GM12801 (cell line): ENCODE results near the gene SCP2D1.

Experiments used
- CTCF ChIP-seq: IDR thresholded peaks from one replicate; pipeline ENCODE4 v1.5.1; 2011; ENCODE audit warnings: control low read depth; ENCODE audit not compliant: insufficient read length; ENCODE audit errors: extremely low read depth

Gene SCP2D1

DNA sequence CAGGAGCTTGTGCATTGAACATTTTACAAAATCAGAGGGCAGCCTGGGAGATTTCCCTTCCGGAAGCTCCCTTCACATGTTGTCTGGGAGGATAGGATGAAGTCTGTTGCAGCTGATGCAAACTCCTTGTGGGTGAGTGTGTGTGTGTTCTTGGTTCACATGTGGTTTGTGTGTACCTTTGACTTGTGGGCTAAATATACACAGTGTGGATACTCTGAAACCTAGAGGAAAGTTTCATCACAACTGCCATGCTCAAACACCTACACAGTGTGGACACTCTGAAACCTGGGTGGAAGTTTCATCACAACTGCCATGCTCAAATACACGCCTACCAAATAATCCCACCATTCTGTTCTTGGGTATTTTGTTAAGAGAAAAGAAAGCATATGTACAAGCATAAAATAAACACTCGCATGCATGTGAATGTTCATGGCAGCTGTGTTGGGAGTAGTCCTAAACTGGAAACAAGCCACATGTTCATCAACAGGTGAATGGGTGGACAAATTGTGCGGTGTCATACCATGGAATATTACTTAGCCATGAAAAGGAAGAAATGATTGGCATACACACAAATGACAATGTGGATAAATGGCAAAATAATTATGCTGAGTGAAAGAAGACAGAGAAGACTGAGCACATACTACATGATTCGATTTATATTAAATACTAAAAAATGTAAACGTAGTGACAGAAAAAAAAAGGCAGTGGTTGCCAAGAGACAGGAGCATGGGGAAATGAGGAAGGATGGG, 1.8 kb downstream of the SCP2D1 start:
- TF ChIP-seq CTCF = no peak

DNA sequence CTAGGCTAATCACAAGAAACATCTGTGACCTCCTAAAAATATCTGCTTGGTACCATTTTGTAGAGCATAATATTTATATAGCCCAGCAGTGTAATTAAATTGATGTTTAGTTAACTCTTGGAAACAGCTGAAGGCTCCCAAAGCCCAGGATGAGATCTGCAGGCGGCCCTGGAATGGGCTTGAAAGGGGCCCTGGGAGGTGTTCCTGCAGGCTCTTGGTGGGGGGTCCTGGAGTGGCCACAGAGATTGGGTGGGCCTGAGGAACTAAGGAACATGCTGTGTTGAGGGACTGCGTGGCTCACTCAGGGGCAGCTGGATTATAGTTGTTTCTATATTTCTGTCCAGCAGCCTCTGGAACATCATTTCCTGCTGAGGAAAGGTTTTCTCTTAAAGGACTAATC, 9.2 kb downstream of the SCP2D1 start:
- no peak for TF ChIP-seq CTCF

DNA sequence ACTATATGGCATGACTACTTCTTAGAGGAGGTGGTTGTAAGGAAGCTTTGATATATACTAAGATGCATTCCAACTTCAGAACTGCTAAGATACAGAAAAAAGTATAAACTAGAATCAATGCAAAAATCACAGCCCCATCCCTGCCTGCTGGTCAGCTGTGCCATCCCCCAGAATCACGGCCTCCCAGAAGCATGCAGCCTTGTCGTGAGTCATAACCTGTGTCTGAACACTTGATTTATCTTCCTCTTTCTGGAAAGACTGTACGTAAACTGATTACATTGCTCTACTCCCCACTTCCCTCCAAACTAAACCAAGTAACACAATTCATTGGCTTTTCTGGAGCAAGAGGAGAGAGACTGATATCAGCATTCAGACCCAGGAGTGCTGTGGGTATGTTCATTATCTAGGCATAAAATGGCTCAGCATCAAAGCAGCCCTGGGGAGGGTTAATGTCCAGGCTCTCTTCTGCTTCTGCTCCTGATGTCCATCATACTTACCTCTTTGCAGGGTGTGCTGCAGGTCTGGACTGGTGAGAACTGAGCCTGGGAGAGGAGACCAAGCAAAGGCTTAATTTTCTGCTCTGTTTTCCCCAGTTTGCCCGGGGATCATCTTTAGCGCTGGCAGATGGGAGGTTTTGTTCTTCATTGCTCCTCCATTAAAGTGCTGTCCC, 18.4 kb downstream of the SCP2D1 start:
- no peak for TF ChIP-seq CTCF

- no peak for TF ChIP-seq CTCF
Measured at GRCh38 chr20:18832546-18833200, 19.1 kb downstream of the SCP2D1 start.

GRCh38 chr20:18835466-18836256, 22.1 kb downstream of the SCP2D1 start:
- TF ChIP-seq CTCF = no peak

GRCh38 chr20:18837718-18838117, 24.1 kb downstream of the SCP2D1 start:
- TF ChIP-seq CTCF = no peak

- no peak for TF ChIP-seq CTCF
Measured at GRCh38 chr20:18839507-18840247, 26.1 kb downstream of the SCP2D1 start.
